Measurements from ENCODE around the gene NECAB2. TPM values are rescaled to one million over a fixed set of nuclear protein-coding genes. Genes with fewer than 3 reads are reported as not detected.

NECAB2 gene
- total RNA-seq, 4 donors from 2014 or later, result 0.65 TPM; not detected in 3

GRCh38 chr16:83926726-83927397, 41.2 kb upstream of the NECAB2 start:
- ATAC-seq (ENCODE audit: low FRiP score) (peak; percentile 86), DNase-seq (ENCODE audit: low spot score) (peak; percentile 65)
- peak in 1 of 3 donors; percentile 58 for TF ChIP-seq CTCF (IDR thresholded peaks at IDR 0.05)

- TF ChIP-seq CTCF (IDR thresholded peaks at IDR 0.05), result no peak
- ATAC-seq (ENCODE audit: low FRiP score) (no peak), DNase-seq (ENCODE audit: low spot score) (no peak)
Observed at GRCh38 chr16:83928341-83929055, 39.5 kb upstream of the NECAB2 start.

GRCh38 chr16:83929811-83930555, 38.1 kb upstream of the NECAB2 start:
- TF ChIP-seq CTCF (IDR thresholded peaks at IDR 0.05), result no peak
- no peak for ATAC-seq (ENCODE audit: low FRiP score)
- no peak for DNase-seq (ENCODE audit: low spot score)

- TF ChIP-seq CTCF (IDR thresholded peaks at IDR 0.05), result no peak
- ATAC-seq (ENCODE audit: low FRiP score) (no peak), DNase-seq (ENCODE audit: low spot score) (no peak)
Observed at GRCh38 chr16:83930730-83931500, 37.1 kb upstream of the NECAB2 start.

GRCh38 chr16:83931556-83931955, 36.5 kb upstream of the NECAB2 start:
- DNase-seq (ENCODE audit: low spot score), result no peak
- TF ChIP-seq CTCF (IDR thresholded peaks at IDR 0.05), result no peak

GRCh38 chr16:83932304-83932703, 35.7 kb upstream of the NECAB2 start:
- DNase-seq (ENCODE audit: low spot score), result no peak
- no peak for ATAC-seq (ENCODE audit: low FRiP score)
- TF ChIP-seq CTCF (IDR thresholded peaks at IDR 0.05), result no peak

More at GRCh38 chr16:83931556-83931955, 36.5 kb upstream of the NECAB2 start:
- no peak for ATAC-seq (ENCODE audit: low FRiP score)
